ENCODE measurements around the gene PTGES2. TPM values are rescaled to one million over a fixed set of nuclear protein-coding genes. Genes with fewer than 3 reads are reported as not detected.

The PTGES2 gene
- total and polyA plus RNA-seq, 9 of the 15 experiments (the other 6 are each of a cell fraction or from before 2014, with no cell fraction given) = 2.4 to 196 (median 90.1) TPM

DNA sequence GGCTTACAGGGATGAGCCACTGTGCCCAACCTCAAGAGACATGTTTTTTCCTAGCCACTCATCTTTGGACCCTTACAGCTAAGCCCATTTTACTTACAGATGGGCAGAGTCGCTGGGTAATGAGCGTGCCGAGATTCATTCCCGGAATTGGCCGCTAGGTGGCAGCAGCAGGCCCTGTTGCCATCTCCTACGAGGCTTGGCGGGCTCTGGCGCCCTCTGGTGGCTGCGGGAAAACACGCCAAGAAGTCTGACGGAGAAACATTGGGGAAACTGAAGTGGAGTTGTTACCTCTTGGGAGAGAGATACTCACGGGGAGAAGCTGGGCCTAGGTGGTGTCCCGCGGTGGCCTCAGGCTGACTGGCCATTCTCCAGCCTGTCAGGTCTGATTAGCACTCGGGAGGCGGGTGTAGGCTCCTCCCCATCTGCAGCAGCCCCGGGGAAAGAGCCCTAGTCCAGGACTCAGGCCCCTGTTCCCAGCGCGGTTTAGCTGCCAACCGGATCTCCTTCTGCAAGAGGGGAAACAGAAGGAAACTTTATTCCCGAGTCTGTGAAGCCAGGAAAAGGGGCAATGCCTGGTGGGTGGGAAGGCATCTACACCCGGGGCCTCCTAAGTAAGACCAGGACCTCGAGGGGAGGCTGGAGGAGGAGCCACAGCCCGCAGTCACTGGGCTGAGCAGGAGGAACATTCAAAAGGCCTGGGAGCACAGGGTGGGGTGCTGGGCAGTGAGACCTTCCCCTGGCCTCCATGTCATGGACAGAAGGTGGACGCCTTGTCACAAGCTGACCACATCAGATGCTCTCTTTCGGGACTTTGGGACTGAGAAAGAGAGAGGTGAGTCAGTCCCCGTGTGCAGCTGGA lies 9.7 kb downstream of the PTGES2 start (continued):
- TF ChIP-seq, protein P1, sequence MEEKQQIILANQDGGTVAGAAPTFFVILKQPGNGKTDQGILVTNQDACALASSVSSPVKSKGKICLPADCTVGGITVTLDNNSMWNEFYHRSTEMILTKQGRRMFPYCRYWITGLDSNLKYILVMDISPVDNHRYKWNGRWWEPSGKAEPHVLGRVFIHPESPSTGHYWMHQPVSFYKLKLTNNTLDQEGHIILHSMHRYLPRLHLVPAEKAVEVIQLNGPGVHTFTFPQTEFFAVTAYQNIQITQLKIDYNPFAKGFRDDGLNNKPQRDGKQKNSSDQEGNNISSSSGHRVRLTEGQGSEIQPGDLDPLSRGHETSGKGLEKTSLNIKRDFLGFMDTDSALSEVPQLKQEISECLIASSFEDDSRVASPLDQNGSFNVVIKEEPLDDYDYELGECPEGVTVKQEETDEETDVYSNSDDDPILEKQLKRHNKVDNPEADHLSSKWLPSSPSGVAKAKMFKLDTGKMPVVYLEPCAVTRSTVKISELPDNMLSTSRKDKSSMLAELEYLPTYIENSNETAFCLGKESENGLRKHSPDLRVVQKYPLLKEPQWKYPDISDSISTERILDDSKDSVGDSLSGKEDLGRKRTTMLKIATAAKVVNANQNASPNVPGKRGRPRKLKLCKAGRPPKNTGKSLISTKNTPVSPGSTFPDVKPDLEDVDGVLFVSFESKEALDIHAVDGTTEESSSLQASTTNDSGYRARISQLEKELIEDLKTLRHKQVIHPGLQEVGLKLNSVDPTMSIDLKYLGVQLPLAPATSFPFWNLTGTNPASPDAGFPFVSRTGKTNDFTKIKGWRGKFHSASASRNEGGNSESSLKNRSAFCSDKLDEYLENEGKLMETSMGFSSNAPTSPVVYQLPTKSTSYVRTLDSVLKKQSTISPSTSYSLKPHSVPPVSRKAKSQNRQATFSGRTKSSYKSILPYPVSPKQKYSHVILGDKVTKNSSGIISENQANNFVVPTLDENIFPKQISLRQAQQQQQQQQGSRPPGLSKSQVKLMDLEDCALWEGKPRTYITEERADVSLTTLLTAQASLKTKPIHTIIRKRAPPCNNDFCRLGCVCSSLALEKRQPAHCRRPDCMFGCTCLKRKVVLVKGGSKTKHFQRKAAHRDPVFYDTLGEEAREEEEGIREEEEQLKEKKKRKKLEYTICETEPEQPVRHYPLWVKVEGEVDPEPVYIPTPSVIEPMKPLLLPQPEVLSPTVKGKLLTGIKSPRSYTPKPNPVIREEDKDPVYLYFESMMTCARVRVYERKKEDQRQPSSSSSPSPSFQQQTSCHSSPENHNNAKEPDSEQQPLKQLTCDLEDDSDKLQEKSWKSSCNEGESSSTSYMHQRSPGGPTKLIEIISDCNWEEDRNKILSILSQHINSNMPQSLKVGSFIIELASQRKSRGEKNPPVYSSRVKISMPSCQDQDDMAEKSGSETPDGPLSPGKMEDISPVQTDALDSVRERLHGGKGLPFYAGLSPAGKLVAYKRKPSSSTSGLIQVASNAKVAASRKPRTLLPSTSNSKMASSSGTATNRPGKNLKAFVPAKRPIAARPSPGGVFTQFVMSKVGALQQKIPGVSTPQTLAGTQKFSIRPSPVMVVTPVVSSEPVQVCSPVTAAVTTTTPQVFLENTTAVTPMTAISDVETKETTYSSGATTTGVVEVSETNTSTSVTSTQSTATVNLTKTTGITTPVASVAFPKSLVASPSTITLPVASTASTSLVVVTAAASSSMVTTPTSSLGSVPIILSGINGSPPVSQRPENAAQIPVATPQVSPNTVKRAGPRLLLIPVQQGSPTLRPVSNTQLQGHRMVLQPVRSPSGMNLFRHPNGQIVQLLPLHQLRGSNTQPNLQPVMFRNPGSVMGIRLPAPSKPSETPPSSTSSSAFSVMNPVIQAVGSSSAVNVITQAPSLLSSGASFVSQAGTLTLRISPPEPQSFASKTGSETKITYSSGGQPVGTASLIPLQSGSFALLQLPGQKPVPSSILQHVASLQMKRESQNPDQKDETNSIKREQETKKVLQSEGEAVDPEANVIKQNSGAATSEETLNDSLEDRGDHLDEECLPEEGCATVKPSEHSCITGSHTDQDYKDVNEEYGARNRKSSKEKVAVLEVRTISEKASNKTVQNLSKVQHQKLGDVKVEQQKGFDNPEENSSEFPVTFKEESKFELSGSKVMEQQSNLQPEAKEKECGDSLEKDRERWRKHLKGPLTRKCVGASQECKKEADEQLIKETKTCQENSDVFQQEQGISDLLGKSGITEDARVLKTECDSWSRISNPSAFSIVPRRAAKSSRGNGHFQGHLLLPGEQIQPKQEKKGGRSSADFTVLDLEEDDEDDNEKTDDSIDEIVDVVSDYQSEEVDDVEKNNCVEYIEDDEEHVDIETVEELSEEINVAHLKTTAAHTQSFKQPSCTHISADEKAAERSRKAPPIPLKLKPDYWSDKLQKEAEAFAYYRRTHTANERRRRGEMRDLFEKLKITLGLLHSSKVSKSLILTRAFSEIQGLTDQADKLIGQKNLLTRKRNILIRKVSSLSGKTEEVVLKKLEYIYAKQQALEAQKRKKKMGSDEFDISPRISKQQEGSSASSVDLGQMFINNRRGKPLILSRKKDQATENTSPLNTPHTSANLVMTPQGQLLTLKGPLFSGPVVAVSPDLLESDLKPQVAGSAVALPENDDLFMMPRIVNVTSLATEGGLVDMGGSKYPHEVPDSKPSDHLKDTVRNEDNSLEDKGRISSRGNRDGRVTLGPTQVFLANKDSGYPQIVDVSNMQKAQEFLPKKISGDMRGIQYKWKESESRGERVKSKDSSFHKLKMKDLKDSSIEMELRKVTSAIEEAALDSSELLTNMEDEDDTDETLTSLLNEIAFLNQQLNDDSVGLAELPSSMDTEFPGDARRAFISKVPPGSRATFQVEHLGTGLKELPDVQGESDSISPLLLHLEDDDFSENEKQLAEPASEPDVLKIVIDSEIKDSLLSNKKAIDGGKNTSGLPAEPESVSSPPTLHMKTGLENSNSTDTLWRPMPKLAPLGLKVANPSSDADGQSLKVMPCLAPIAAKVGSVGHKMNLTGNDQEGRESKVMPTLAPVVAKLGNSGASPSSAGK (IDR thresholded peaks at IDR 0.05) = no peak
- TF ChIP-seq RFX1 (IDR thresholded peaks at IDR 0.05) (no peak), ZFP1 (CRISPR knock-in tag; IDR thresholded peaks at IDR 0.05) (no peak), JUND (IDR thresholded peaks at IDR 0.05; ENCODE audit: borderline replicate concordance, low read depth, low read length) (peak; percentile 57), JUND (tag; IDR thresholded peaks at IDR 0.05; ENCODE audit: borderline replicate concordance, low read depth, low read length) (no peak; the same call in 2 of the 3 replicates), FUS (optimal IDR thresholded peaks at IDR 0.05; ENCODE audit: low read depth, low read length) (no peak), SMAD2 (IDR thresholded peaks at IDR 0.05; ENCODE audit: low read depth, low read length) (no peak), PRMT5 (CRISPR knock-in tag; IDR thresholded peaks at IDR 0.05) (no peak), MED1 (CRISPR knock-in tag; IDR thresholded peaks at IDR 0.05; ENCODE audit: borderline replicate concordance) (no peak), MCM7 (IDR thresholded peaks at IDR 0.05) (no peak), PCBP2 (IDR thresholded peaks at IDR 0.05; ENCODE audit: low read depth, low read length, poor library complexity, severe bottlenecking) (no peak)
- TF ChIP-seq, protein P2, sequence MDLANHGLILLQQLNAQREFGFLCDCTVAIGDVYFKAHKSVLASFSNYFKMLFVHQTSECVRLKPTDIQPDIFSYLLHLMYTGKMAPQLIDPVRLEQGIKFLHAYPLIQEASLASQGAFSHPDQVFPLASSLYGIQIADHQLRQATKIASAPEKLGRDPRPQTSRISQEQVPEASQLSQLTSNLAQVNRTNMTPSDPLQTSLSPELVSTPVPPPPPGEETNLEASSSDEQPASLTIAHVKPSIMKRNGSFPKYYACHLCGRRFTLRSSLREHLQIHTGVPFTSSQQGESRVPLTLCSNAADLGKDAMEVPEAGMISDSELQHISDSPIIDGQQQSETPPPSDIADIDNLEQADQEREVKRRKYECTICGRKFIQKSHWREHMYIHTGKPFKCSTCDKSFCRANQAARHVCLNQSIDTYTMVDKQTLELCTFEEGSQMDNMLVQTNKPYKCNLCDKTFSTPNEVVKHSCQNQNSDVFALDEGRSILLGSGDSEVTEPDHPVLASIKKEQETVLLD (IDR thresholded peaks at IDR 0.05) = no peak
- TF ChIP-seq, protein P3, sequence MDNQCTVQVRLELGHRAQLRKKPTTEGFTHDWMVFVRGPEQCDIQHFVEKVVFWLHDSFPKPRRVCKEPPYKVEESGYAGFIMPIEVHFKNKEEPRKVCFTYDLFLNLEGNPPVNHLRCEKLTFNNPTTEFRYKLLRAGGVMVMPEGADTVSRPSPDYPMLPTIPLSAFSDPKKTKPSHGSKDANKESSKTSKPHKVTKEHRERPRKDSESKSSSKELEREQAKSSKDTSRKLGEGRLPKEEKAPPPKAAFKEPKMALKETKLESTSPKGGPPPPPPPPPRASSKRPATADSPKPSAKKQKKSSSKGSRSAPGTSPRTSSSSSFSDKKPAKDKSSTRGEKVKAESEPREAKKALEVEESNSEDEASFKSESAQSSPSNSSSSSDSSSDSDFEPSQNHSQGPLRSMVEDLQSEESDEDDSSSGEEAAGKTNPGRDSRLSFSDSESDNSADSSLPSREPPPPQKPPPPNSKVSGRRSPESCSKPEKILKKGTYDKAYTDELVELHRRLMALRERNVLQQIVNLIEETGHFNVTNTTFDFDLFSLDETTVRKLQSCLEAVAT (IDR thresholded peaks at IDR 0.05) = peak in 1 of 2 experiments; percentile 99; a peak in 2 of 4 replicates
